Measurements from ENCODE around the gene CIRBP.
A peak's percentile ranks its signal among the peaks of the same experiment; 100 is the strongest.

CIRBP gene

DNA sequence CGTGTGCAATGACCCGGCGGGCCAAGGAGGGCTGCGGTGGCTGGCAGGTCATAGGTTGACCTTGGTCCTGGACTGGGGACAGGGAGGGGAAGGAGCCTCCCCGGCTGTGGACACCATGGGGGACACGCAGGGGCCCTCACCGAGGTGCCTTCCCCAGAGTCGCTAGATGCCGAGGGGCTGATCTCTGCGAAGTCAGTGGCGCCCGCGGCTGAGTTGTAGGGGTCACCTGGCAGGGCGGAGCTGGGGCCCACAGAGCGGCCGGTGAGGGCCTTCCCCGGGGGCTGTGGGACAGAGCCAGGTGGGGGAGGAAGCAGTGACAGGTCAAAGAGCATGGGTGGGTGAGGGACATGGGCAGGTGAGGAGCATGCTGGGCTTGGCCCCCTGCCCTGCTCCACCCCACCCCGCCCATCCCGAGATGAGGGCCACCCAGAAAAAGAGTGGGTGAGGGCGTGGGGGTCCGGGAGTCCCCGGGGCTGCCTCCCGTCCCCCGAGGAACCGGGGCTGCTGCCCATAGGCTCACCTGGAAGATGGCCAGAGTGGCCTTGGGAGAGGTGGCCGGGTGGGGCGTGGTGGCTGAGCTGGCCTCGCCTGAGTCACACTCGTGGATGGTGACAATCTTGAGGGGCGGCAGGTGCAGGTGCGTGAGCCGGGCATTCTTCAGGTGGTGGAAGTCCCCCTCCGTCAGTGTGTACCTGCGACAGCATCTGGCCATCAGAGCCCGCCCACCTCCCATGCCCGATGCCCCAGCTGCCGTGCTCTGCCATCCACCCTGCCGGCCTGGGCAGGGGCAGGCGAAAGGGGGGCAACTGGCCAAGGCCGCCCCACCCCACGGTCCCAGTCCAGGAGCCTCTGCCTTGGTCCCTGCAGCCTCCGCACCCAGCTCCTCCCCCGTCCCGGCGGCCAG, 34.8 kb upstream of the CIRBP start:
- TF ChIP-seq, protein P1, sequence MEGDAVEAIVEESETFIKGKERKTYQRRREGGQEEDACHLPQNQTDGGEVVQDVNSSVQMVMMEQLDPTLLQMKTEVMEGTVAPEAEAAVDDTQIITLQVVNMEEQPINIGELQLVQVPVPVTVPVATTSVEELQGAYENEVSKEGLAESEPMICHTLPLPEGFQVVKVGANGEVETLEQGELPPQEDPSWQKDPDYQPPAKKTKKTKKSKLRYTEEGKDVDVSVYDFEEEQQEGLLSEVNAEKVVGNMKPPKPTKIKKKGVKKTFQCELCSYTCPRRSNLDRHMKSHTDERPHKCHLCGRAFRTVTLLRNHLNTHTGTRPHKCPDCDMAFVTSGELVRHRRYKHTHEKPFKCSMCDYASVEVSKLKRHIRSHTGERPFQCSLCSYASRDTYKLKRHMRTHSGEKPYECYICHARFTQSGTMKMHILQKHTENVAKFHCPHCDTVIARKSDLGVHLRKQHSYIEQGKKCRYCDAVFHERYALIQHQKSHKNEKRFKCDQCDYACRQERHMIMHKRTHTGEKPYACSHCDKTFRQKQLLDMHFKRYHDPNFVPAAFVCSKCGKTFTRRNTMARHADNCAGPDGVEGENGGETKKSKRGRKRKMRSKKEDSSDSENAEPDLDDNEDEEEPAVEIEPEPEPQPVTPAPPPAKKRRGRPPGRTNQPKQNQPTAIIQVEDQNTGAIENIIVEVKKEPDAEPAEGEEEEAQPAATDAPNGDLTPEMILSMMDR (IDR thresholded peaks at IDR 0.05; ENCODE audit: insufficient read depth, low read length, missing control alignments), result no peak
- H3K4me3 ChIP-seq (ENCODE audit: low read depth, low read length), result no peak overlapping the region
- POLR2A ChIA-PET, result no interaction called here
- CTCF ChIA-PET, result no interaction called here
- no peak for DNase-seq (ENCODE audit: low read depth, low spot score)

DNA sequence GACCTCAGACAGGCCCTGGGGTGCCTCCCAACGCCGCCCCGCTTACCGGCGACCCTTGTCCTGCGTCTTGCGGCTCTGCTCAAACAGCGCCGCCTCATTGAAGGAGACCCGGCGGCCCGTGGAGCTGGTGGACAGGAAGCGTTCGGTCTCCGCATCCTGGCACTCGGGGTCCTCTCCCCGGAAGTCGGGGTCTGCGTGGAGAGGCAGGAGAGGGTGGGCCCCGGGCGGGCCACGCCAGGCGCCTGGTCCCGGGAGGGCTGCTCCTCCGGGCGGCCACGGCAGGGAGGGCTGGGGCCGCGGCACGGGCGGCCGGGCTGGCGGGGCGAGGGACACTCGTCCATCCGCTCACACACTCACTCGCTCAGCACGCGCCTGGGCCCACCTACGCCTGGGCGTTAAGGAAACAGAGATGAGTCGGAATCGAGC, 34.2 kb upstream of the CIRBP start:
- ChIA-PET POLR2A (interaction anchor here (2.1 kb wide), 1 partner anchor 34 kb away, joined by 6 read pairs; the partner anchor contains the start of gene CIRBP), CTCF (interaction anchor here (1.2 kb wide), 1 partner anchor 10 kb away, joined by 7 read pairs; no protein-coding TSS in a partner anchor)
- no peak overlapping the region for H3K4me3 ChIP-seq (ENCODE audit: low read depth, low read length)
- TF ChIP-seq, protein P1 (IDR thresholded peaks at IDR 0.05; ENCODE audit: insufficient read depth, low read length, missing control alignments), result no peak
- no peak for DNase-seq (ENCODE audit: low read depth, low spot score)

GRCh38 chr19:1235625-1236538, 33.2 kb upstream of the CIRBP start:
- CTCF ChIA-PET, result interaction anchor here (0.9 to 1.6 kb wide), 4 partner anchors 9 to 123 kb away, joined by 5 to 7 read pairs (median 6); no protein-coding TSS in a partner anchor
- POLR2A ChIA-PET, result interaction anchor here (0.5 to 2.1 kb wide), 3 partner anchors 17 to 188 kb away, joined by 3 to 6 read pairs (median 4); partner anchors contain the start of gene CIRBP
- DNase-seq (ENCODE audit: low read depth, low spot score), result no peak
- H3K4me3 ChIP-seq (ENCODE audit: low read depth, low read length), result peak overlapping the region; percentile 74
- TF ChIP-seq, protein P1 (IDR thresholded peaks at IDR 0.05; ENCODE audit: insufficient read depth, low read length, missing control alignments), result no peak

DNA sequence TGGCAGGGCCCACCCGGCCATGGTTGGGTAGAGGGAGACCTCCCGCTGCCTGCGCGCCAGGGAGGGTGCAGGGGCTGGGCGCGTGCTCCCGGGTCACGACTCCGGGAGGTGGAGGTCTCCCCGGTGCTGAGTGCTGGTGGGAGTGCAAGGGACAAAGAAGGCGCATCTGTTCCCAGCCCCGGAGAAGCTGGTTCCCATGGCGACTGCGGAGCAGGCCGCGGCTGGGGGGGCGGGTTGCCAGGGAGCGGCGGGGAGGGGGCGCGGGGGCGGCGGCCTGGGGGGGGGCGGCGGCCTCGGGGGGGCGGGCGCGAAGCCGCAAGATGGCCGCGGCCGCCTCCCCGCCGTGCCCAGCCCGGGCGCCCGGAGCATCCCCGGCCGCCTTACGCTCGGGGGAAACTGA, 32.6 kb upstream of the CIRBP start:
- H3K4me3 ChIP-seq (ENCODE audit: low read depth, low read length), result peak overlapping the region; percentile 74
- POLR2A ChIA-PET, result interaction anchor here (0.5 to 2.1 kb wide), 3 partner anchors 16 to 188 kb away, joined by 3 to 6 read pairs (median 4); partner anchors contain the start of gene CIRBP
- DNase-seq (ENCODE audit: low read depth, low spot score), result no peak
- CTCF ChIA-PET, result interaction anchor here (0.9 to 1.6 kb wide), 3 partner anchors 11 to 123 kb away, joined by 5 to 7 read pairs (median 5); no protein-coding TSS in a partner anchor
- TF ChIP-seq, protein P1 (IDR thresholded peaks at IDR 0.05; ENCODE audit: insufficient read depth, low read length, missing control alignments), result no peak

DNA sequence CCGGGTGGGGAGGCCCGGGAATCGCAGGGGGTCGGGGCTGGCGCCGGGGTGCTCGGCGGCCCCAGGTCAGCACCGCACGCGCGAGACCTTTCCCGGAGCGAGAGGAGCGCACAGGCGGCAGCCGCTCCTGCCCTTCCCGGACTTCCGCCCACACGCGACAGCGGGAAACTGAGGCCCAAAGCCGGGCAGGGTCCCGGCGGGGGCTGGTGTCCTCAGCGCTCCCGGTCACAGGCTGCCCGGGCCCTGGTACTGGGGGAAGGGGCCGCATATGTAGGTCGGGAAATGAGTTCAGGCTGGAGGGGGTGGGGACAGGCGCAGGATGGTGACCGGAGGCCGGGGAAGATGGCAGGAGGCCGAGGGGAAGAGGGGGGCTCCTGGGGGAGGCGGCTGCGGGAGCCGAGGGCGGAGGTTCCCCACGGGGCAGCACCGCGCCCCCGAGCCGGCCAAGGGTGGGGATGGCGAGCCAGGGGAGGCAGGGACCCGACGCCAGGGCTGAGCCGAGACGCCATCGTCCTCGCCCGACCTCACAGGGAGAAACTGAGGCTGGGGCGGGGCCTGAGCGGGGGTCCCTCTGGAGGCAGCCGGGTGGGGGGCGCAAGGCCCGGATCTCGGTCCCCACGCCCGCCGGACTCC, 32.0 kb upstream of the CIRBP start:
- CTCF ChIA-PET, result interaction anchor here (0.9 to 1.6 kb wide), 3 partner anchors 12 to 124 kb away, joined by 5 to 7 read pairs (median 5); no protein-coding TSS in a partner anchor
- POLR2A ChIA-PET, result interaction anchor here (1.0 to 2.1 kb wide), 2 partner anchors 16 to 32 kb away, joined by 4 to 6 read pairs; partner anchors contain the start of gene CIRBP
- TF ChIP-seq, protein P1 (IDR thresholded peaks at IDR 0.05; ENCODE audit: insufficient read depth, low read length, missing control alignments), result no peak
- H3K4me3 ChIP-seq (ENCODE audit: low read depth, low read length), result peak overlapping the region; percentile 74
- no peak for DNase-seq (ENCODE audit: low read depth, low spot score)
